Renal cortex interstitium (tissue), 11 donors: ENCODE results near the gene ZBTB7C. TPM values are rescaled to one million over a fixed set of nuclear protein-coding genes. Genes with fewer than 3 reads are reported as not detected.

Source experiments
- DNase-seq, 11 donors: peaks; one replicate each; pipeline ENCODE4 v3.0.0-alpha.2; 2013; ENCODE audit warnings: low read depth in 9 of 11, low spot score in 4 of 11; ENCODE audit errors: extremely low read depth in 1 of 11
- polyA plus RNA-seq, 3 donors: library from polyadenylated mRNA; unstranded; fragments of 120-200 nt; gene quantifications; one replicate each; pipeline ENCODE4 v1.2.1, GENCODE V29; 2013; ENCODE audit not compliant: insufficient read length in 3 of 3

ZBTB7C gene
- polyA plus RNA-seq, 3 donors, result 12.3 to 17.0 (median 16.6) TPM

GRCh38 chr18:48020337-48021250 lies 388.6 kb downstream of the ZBTB7C start:
- no peak for DNase-seq

- DNase-seq, result no peak
Observed at GRCh38 chr18:48019557-48020325, 389.4 kb downstream of the ZBTB7C start.

- no peak for DNase-seq
Observed at GRCh38 chr18:48018851-48019250, 390.3 kb downstream of the ZBTB7C start.

- DNase-seq, result no peak
Observed at GRCh38 chr18:48017635-48018034, 391.5 kb downstream of the ZBTB7C start.

- DNase-seq, result no peak
Observed at GRCh38 chr18:48013162-48013561, 396.0 kb downstream of the ZBTB7C start.

GRCh38 chr18:48011926-48012465 lies 397.2 kb downstream of the ZBTB7C start:
- DNase-seq, result no peak

GRCh38 chr18:48010264-48010663 lies 398.9 kb downstream of the ZBTB7C start:
- no peak for DNase-seq

GRCh38 chr18:48009116-48009745 lies 400.0 kb downstream of the ZBTB7C start:
- DNase-seq, result no peak

- DNase-seq, result peak in 5 of 11 donors; percentile 46 to 74 (median 67)
Observed at GRCh38 chr18:48007955-48008701, 401.1 kb downstream of the ZBTB7C start.

- no peak for DNase-seq
Observed at GRCh38 chr18:48007381-48007780, 401.8 kb downstream of the ZBTB7C start.

GRCh38 chr18:48006415-48007175 lies 402.6 kb downstream of the ZBTB7C start:
- no peak for DNase-seq

- no peak for DNase-seq
Observed at GRCh38 chr18:48004577-48004976, 404.6 kb downstream of the ZBTB7C start.

- peak in 1 of 11 donors; percentile 31 for DNase-seq
Observed at GRCh38 chr18:48003426-48004349, 405.5 kb downstream of the ZBTB7C start.

- DNase-seq, result peak in 1 of 11 donors; percentile 48
Observed at GRCh38 chr18:48002933-48003365, 406.2 kb downstream of the ZBTB7C start.

GRCh38 chr18:48000701-48001100 lies 408.5 kb downstream of the ZBTB7C start:
- no peak for DNase-seq

GRCh38 chr18:47999801-48000248 lies 409.4 kb downstream of the ZBTB7C start:
- no peak for DNase-seq

GRCh38 chr18:47997338-47997780 lies 411.8 kb downstream of the ZBTB7C start:
- no peak for DNase-seq
